Stimulated activated naive CD4-positive, alpha-beta T cell treated with Interleukin-2 at 50 U/mL for 16 hours (primary cell): ENCODE measurements around the gene SLC4A8.

Experiments
- DNase-seq: peaks from one replicate; lab custom pipeline; 2025; lab: John Stamatoyannopoulos, UW

Gene SLC4A8

DNA sequence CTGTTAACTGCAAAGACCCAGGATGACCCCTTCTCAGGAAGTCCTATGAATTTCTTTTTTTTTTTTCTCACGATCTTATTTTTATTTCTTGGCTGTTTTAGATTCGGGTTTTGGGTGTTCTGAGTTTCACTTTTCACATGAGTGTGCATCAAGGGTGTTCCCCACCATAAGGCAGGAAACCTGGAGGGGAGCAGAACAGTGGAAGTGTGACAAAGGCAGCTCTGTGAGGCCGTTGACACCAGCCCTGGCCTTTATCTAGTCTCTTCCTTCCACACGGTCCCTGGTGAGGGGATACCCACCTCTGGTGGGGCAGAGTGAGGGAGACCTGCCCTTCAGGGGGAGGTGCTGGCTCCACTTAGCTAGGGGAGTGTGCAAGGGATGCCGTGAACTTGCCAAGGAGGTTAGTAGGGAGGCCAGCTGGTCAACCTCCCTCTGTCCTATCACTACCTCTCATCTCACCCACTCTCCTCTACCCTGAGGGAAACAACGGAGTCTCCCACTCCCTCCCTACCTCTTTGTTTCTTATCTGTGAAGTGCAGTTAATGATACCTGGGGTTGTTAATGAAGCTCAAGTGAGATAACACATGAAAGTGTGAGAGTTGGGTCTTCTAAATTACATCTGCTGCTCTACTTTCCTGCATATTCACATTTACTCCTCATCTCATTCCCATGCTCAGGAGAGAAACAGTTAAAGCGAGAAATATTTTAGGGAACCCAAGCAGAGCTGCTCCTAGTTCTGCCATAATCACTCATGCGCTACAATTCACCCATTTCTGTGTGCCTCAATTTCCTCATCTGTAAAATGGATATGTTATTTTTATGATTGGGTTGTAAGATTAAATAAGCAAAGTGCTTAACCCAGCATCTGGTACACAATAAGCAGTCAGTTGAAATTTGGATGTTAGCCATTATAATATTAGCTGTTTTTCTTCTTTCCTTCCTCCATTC is 29.1 kb upstream of the SLC4A8 start:
- DNase-seq, result no peak

- no peak for DNase-seq
Observed at GRCh38 chr12:51397670-51398069, 27.0 kb upstream of the SLC4A8 start.

DNA sequence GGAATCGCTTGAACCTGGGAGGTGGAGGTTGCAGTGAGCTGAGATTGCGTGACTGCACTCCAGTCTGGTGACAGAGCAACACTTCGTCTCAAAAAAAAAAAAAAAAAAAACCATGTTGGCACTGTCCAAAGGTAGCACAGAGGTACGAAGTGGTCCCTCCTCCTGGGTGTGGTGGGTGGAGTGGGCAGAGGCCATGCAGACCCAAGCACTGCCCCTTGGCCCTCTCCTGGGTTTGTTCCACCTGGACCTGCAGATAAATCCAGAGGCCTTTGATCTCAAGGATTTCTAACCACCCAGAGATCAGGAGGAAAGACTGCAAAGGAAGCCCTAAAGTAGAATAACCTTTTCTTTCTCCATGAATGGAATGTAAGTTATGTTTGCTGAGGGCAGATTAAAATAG is 24.7 kb upstream of the SLC4A8 start:
- no peak for DNase-seq

DNA sequence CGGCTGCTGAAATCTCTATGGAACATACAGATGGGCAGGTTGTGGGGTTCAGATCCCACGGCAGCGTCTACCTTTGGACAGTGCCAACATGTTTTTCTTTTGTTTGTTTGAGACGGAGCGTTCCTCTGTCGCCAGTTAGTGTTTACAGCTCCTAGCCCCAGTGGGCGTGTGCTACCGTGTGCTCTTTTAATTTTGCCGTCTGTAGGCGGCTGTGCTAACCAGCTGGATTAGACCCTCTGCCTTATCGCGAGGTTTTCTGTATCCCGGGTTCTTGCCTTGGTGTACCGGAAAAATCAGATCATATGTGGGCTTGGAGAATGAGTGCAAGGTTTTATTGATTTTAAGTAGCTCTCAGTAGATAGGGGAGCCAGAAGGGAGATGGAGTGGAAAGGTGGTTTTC is 23.6 kb upstream of the SLC4A8 start:
- DNase-seq, result no peak

DNA sequence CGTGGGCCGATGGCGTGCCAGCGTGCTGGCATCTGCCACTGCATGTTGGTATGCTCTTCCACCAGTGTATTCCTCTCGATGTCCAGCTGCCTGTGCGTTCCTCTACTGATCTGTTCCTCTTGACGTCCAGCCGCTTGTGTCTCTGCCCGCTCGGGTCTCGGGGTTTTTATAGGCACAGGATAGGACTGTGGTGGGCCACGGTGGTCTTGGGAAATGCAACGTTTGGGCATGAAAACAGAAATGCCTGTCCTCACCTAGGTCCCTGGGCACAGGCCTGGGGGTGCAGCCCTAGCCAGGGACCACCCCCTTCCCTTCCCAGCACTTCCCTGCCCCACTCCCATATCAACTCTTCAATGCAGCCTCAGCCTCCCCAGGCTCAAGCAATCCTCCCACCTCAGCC is 23.1 kb upstream of the SLC4A8 start:
- DNase-seq, result no peak

DNA sequence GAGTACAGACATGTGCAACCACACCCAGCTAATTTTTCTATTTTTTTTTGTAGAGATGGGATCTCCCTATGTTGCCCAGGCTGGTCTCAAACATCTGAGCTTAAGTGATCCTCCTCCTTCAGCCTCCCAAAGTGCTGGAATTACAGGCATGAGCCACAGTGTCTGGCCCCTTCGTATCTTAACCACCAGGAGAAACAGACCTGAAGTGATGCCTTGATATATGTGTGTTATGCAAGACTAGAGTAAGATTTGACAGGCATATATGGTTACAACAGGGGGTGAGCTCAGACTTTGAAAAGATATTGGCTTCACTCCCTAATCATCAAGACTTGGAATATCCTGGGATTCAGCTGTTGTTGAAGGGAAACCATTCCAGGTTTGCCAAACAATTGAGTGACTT is 22.7 kb upstream of the SLC4A8 start:
- DNase-seq, result no peak

DNA sequence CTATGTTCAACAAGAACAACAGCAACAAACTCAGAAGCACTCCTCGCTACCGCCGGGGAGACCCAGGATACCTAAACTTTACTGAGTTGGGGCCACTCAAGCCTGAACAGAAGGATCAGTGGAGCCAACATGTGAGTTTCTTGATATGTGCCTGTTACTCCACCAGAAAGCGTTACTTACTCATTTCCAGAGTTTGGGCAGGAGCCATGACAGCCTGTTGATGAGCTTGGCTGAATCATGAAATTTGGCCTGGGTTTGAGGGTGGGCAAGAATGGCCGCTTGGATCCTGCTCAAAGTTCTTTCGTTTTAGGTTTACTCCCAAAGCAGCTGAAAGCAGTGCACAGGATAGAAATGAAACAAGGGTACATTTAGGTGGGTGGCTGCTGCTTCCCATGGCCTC is 21.5 kb upstream of the SLC4A8 start:
- DNase-seq, result no peak

GRCh38 chr12:51403681-51404136 is 20.9 kb upstream of the SLC4A8 start:
- no peak for DNase-seq

DNA sequence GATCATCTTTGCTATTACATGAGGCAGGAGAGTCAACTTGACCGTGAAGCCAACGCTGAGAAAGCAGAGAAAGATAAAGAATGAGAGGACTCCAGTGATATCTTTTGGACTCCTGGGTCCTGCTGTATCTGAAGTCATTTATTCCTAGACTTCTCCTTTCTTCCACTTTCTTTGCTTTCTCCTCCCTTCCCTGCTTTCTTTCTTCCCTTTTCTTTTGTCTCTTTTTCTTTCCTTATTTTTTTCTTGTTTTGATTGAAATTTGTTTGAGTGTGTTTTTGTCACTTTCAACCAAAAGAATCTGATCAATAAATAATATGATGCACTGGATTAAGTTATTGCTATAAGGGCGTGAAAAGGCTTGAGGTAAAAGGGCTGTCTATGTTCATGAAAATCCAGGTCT is 20.0 kb upstream of the SLC4A8 start:
- no peak for DNase-seq

- no peak for DNase-seq
Observed at GRCh38 chr12:51405801-51406207, 18.8 kb upstream of the SLC4A8 start.

- no peak for DNase-seq
Observed at GRCh38 chr12:51406290-51406689, 18.3 kb upstream of the SLC4A8 start.

DNA sequence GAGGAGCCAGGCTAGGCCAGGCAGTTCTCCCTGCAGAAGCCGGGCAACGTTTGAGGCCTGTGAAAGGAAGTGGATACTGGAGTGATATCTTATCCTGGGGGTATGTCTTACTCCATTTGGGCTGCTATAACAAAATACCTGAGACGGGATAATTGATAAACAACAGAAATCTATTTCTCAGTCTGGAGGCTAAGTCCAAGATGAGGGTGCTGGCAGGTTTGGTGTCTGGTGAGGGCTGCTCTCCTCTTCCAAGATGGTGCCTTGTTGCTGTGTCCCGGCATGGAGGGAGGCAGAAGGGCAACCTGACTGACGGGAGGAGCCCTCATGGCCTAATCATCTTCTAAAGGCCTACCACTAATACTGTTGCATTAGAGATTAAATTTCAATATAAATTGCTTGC is 17.8 kb upstream of the SLC4A8 start:
- no peak for DNase-seq

DNA sequence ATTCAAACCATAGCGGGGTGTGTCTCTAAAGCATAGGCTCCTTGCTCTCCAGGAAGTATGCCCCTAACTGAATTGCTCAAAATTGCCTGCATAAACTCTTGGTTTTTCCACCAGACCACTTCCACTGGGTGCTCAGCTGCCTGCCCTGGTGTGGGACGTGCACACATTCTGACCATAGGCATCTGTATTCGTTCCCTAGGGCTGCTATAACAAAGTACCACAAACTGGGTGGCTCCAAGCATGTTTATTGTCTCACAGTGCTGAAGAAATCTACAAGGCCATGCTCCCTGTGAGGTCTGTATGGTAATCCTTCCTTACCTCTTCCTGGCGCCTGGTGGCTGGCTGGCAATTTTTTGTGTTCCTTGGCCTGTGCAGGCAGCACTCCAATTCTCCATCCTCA is 17.0 kb upstream of the SLC4A8 start:
- no peak for DNase-seq

GRCh38 chr12:51409846-51410245 is 14.8 kb upstream of the SLC4A8 start:
- no peak for DNase-seq

DNA sequence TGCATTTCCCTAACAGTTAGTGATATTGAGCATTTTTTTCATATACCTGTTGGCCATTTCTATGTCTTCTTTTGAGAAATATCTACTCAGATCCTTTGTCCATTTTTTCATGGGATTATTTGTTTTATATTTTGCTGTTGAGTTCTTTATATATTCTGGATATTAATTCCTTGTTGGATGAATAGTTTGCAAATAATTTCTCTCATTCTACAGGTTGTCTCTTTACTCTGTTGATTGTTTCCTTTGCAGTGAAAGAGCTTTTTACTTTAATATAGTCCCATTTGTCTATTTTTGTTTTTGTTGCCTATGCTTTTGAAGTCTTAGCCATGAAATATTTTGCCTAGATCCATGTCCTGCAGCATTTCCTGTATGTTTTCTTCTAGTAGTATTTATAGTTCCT is 11.5 kb upstream of the SLC4A8 start:
- DNase-seq, result no peak

DNA sequence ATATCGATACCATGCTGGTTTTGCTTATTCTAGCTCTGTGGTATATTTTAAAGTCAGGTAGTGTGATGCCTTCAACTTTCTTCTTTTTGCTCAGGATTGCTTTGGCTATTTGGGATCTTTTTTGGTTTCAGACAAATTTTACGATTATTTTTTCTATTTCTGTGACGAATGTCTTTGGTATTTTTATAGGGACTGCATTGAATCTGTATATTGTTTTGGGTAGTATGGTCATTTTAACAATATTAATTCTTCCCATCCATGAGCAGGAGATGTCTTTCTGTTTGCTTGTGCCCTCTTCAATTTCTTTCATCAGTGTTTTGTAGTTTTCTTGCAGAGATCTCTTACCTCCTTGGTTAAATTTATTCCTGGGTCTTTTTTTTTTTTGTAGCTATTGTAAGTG is 10.8 kb upstream of the SLC4A8 start:
- no peak for DNase-seq

- no peak for DNase-seq
Observed at GRCh38 chr12:51415931-51416330, 8.7 kb upstream of the SLC4A8 start.

- DNase-seq, result no peak
Observed at GRCh38 chr12:51417826-51418225, 6.8 kb upstream of the SLC4A8 start.

GRCh38 chr12:51419425-51420193 is 5.0 kb upstream of the SLC4A8 start:
- no peak for DNase-seq

GRCh38 chr12:51421266-51421884 is 3.3 kb upstream of the SLC4A8 start:
- no peak for DNase-seq

DNA sequence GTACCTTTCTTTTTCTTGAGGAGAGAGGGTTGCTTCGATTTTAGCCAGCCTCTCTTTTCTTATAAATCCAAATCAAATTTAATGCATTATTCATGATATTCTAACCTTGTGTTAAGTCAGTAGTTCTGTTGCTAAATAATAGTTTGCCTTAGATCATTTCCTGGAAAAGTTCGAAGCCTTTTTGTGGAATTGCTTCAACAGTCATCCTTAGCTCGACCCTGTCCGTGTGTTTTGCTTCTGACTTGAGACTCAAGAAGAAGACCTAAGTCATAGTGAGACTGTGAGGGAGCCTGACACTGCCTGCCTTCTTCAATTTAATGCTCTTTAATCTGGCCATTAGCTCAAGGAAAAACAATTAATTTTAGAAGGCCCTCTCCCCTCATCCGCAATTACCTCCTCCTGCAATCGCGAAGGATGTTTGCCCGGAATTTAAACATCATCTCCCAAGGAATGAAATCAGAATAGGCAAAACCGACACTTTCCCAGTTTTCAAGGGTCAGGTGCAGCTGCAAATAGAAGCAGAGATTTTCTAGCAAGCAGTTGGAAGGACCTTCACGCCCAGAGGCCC is 453 bp upstream of the SLC4A8 start:
- DNase-seq, result no peak

GRCh38 chr12:51428256-51428655 is 3.6 kb downstream of the SLC4A8 start:
- no peak for DNase-seq
